Astrocyte (in vitro differentiated cells and primary cell): Measurements from ENCODE around the gene CORO2B.
"Not testable (repeated sequence)": the region's sequence is repeated elsewhere in the genome, so short reads cannot be mapped to it uniquely, and the experiment has no call there.

Source experiments
- EZH2 ChIP-seq: IDR thresholded peaks from 2 replicates; pipeline ENCODE4 v1.6.1; 2012; ENCODE audit warnings: mild to moderate bottlenecking, low read length, inconsistent platforms; ENCODE audit not compliant: insufficient read depth
- TF ChIP-seq, protein P1 (sequence below): IDR thresholded peaks from 2 replicates; pipeline ENCODE4 v1.5.1; 2011; ENCODE audit warnings: low read depth, mild to moderate bottlenecking, inconsistent platforms, low read length, moderate library complexity; ENCODE audit not compliant: insufficient read depth

DNA sequence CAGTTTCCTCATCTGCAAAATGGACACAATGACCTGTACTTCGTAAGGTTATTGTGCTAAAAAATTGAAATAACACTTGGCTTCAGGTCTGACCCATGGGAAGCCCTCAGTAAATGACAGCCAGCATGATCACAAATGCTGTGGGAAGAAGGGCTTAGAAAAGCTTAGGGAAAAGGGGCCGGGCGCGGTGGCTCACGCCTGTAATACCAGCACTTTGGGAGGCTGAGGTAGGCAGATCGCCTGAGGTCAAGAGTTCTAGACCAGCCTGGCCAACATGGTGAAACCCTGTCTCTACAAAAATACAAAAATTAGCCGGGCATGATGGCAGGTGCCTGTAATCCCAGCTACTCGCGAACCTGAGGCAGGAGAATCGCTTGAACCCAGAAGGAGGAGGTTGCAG, 102.0 kb downstream of the CORO2B start:
- not testable (repeated sequence) for TF ChIP-seq EZH2
- TF ChIP-seq, protein P1, sequence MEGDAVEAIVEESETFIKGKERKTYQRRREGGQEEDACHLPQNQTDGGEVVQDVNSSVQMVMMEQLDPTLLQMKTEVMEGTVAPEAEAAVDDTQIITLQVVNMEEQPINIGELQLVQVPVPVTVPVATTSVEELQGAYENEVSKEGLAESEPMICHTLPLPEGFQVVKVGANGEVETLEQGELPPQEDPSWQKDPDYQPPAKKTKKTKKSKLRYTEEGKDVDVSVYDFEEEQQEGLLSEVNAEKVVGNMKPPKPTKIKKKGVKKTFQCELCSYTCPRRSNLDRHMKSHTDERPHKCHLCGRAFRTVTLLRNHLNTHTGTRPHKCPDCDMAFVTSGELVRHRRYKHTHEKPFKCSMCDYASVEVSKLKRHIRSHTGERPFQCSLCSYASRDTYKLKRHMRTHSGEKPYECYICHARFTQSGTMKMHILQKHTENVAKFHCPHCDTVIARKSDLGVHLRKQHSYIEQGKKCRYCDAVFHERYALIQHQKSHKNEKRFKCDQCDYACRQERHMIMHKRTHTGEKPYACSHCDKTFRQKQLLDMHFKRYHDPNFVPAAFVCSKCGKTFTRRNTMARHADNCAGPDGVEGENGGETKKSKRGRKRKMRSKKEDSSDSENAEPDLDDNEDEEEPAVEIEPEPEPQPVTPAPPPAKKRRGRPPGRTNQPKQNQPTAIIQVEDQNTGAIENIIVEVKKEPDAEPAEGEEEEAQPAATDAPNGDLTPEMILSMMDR, result not testable (repeated sequence)
